Stimulated activated CD4-positive, alpha-beta T cell treated with anti-CD3 and anti-CD28 coated beads, Interleukin-2, amount 100 ng/mL, for 24 hours (primary cell): ENCODE results near the gene ODAD3.
A peak's percentile ranks its signal among the peaks of the same experiment; 100 is the strongest.
"Not testable (repeated sequence)": the region's sequence is repeated elsewhere in the genome, so short reads cannot be mapped to it uniquely, and the experiment has no call there.

ENCODE experiments used
- DNase-seq, 2 donors: peaks; one replicate each; pipeline ENCODE4 v3.0.0-alpha.2; 2020

The ODAD3 gene

DNA sequence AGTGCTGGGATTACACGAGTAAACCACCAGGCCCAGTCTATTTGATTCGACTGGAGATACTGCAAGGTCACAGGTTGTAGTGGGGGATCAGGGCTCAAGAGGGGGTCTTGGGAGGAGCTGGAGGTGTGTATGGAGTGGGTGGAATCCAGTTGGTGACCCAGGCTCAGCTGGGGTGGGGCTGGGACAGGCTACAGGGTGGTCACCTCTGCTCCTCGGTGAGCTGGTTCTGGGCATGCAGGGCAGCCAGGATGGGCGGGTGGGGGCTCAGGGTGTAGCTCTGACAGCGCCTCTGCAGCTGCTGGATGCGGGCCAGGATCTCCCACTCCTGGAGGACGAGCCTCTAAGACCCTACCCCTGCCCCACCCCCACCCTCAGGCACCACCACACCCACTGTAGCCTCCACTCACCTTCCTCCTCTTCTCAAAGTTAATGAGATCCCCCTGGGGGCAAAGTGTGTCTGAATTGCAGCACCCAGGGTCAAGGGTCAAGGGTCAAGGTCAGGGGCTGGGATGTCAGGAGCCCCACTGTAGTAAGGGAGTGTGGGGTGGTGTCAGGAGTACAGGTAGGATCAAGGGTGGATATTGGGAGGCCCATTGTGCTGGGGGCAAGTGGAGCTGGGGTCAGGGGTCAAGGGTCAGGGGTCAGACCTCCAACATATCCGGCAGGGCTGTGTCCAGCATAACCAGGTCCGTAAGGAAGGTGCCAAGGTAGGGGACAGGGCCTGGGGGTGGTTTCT is 32.9 kb downstream of the ODAD3 start:
- DNase-seq: no peak

DNA sequence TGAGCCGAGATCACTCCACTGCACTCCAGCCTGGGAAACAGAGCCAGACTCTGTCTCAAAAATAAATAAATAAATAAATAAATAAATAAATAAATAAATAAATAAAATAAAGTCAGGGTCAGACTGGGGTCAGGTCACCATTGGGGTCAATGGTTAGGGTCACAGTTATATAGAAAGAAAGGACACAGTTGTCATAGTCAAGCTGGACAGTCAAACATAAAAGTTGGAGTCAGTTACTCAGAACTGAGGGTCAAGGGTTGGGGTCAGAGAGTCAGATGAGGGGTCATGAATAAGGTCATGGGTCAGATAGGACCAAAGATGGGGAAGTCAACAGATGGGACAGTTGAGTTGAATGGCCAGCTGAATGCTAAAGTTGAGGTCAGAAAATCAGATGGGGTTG is 34.1 kb downstream of the ODAD3 start:
- no peak for DNase-seq

DNA sequence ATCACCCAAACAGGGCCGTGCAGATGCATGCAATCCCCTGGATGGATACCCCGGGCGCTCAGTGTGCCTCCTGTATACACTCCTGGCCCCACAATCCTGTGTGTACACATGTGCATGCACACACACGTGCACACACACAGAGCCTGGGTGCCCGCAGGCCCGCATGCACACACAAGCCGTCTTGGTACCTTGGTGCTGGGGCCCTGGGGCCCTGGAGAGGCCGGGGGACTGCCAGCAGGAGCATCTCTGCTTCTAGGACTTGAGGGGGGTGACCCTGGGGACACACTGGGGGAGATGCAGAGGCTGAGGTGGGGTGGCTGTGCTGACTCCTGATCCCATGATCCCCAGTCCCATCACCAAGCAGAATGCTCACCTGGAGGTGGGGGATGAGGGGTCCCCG is 35.3 kb downstream of the ODAD3 start:
- no peak for DNase-seq

DNA sequence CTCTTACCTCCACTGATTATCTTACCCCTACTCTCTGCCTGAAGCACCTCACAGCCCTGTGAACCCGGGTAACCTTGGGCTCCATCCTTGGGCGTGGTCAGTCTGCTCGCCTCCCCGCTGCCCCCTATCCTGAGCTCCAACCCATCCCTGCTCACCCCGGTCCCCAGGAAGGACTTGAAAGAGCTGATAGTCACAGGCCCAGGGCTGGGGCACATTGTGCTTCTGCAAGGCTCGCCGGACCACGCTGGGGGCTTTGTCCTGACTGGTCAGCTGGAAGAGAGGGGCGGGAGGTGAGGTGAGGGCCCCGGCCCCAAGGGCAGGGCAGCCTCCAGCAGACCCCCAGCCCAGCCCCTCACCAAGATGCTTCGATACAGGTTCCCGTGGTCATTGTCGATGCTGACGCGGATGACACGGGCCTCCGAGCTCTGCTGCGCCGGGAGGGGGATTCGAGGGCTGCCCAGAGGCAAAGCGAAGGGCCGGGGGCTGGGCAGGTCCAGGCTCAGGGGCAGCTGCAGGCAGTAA is 37.8 kb downstream of the ODAD3 start:
- no peak for DNase-seq

DNA sequence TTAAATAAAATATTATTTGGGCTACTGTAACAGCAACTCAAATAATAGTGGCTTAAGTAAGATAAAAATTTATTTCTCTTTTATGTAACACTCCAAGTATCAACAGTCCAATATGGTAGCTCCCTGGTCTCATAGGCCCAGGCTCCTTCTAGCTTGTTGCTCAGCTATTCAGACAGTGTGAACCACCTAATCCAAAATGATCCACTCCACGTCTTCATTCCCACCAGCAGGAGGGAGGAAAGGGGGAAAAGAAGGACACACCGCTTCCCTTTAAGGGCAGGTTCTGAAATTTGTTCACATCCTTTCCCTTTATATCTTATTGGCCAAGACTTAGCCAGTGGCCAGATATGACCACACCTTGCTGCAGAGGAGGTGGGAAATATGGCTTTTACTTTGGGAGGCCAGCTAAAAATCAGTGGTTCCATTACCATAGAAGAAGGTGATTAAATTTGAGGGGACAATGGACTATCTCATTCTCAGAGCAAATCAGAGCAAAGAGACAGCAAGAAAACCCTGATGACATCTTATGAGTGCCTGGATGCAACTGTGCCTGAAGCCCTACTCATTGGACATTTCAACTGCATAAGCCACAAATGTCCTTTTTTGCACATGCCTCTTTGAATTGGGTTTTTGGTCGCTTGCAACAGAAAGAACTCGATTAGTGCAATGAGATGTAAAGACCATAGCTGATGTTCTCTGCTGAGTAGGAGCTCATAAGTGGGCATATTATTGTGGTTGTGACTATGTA is 43.8 kb downstream of the ODAD3 start:
- no peak for DNase-seq

DNA sequence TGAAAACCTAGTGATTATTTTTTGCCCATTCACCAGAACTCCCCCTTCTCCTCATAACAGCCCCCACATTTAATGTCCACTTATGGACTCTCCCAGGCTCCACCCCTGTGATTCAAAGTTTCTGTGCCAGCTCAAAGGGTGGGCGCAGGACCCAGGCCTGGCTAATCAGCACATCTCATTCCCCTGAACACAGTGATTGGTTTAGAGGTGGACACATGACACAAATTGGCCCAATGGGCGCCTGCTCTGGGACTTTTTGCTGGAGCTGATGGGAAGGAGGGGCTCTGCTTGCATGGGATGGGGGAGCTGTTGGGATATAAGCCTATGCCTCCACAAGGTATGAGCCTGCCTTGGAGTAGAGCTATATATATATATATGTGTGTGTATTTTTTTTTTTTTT is 44.6 kb downstream of the ODAD3 start:
- DNase-seq: no peak

DNA sequence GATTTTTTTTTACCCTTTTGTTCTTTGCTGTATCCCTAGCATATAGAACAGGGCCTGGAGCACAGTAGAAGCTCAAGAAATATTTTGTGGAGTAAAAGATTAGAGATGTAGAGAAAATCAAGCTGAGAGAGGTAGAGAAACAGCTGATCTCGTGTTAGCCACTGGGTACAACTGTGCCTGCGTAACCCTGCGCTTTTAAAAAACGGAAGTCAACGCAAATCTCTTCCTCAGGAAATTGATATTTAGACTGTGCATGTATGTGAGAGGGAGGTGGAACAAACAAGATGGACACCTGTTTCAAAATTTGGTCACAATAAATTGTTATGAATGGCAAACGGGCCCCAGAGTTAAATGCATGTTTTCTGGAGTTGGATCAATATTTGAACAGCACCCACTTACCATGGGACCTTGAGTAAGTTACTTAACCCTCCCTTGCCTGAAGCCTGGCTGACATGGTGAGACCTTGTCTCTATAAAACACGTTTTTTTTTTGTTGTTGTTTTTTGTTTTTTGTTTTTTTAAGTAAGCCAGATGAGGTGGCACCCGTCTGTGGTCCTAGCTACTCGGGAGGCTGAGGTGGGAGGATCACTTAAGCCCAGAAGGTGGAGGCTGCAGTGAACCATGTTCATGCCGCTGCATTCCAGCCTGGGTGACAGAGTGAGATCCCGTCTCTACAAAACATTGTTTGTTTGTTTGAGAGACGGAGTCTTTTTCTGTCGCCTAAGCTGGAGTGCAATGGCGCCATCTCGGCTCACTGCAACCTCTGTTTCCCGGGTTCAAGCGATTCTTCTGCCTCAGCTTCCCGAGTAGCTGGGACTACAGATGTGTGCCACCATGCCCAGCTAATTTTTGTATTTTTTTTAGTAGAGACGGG is 47.5 kb downstream of the ODAD3 start:
- DNase-seq: no peak

DNA sequence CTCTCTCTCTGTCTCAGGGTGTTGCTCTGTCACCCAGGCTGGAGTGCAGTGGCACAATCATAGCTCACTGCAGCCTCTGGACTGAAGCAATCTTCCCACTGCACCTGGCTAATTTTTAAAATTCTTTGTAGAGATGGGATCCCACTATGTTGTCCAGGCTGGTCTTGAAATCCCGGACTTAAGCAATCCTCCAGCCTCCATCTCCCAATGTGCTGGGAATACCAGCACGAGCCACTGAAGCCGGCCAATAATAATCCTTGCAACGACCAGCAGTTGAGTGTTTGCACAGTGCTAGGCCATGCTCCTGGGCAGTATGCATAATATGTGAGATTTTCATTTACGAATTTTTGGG is 50.2 kb downstream of the ODAD3 start:
- DNase-seq: no peak

DNA sequence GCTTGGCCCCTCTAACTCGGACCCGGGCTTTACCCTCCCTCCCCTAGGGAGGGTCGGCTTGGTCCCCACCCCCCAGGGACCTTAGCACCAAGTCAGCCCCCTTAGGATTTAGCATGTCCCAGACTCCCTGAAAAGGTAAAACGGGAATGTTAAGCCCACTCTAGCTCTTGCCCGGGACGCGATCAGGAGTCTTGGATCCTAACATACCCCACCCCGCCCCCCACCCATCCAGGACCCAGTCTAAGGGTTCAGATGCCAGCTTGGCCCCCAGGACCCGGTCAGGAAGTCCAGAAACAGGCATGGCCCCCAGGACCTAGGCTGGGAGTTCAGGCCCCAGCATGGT is 51.2 kb downstream of the ODAD3 start:
- DNase-seq: no peak

DNA sequence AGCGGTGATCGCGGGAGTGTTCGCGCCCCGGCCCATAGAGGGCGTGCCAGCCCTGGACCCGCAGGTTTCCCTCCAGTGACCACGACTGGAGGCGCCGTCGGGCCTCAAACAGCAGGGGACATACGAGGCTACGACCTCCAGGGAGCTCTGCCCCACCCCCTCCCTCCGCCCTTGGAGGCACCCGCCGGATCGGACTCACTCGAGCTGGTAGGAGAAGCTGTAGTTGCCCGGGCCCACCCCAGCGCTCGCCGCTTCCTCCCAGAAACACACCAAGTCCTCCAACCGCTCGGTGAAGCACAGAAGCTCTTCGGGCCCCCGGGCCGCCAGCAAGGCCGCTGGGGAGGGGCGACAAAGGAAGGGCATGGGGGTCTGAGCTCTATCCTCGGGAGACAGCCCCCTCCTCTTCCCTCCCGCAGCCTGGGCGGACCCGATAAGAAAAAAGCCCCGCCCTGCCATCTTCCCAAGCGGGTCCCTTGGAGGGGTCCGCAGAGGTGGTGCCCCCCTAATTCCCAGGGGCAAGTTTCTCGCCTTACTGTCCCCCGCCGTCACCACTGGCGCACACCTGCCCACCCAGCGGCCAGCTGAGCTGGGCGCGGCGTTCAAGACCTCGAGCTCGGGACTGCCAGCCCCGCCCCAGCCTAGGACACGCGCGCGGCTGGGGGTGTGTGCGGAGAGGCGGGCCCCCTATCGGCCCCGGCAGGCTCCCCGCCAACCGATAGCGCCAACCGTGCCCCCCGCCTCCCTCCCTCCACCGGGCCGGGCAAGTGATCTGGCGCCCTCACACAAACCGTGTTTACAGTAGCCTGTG is 51.8 kb downstream of the ODAD3 start:
- DNase-seq: peak; percentile 52 to 65

DNA sequence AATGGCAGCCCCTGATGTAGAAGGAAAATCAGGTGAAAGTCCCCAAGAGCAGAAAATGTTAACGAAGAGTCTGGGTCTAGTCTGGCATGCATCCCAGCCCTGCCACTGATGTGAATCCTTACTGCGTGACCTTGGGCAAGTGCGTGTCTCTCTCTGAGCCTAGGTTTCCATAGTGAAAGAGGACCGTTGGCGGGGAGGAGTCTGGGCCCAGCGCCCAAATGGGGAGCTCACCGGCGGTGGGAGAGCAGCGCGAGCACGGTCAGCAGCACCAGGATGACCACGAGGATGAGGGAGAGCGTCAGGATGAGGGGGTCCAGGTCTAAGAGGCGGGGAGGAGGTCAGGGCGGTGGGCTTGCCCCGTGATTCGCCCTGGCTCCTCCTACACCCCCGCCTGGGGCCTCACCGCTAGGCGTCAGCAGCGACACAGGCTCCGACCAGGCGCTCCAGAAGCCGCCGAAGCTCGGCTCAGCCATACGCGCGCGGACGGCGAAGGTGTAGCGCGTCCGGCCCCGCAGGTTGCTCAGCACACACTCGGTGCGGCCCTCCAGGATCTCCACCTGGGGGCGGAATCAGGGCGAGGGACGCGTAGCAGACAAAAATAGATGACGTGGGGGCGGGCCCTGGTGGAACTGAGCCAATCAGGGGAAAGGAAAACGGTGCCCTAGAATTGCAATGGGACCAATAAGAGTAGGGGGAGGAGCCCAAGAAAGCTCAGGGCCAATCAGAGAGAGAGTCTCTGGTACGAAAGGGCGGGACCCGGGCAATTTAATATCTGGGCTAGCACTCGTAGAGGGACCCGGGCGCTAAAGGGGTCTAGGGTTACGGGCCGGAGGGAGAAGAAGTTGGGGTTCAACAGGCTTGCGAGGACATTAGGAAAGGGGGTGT is 54.0 kb downstream of the ODAD3 start:
- peak; percentile 96 for DNase-seq

DNA sequence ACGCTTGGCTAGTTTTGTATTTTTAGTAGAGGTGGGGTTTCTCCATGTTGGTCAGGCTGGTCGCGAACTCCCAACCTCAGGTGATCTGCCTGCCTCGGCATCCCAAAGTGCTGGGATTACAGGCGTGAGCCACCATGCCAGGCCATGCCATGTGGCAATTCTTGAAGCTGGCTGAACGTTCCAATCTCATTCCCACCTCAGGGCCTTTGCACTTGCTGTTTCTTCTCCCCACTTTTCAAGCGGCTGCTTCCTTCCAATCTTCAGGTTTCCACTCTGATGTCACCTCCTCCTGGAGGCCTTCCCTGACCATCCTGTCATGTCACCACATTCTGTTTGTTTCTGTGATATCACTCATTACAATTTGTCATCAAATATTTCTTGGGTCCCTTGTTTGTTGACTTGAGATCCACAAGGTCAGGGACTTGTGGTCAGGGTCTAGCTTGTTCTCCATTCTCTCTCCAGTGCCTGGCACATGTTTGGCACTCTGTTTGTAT is 55.0 kb downstream of the ODAD3 start:
- DNase-seq: no peak

DNA sequence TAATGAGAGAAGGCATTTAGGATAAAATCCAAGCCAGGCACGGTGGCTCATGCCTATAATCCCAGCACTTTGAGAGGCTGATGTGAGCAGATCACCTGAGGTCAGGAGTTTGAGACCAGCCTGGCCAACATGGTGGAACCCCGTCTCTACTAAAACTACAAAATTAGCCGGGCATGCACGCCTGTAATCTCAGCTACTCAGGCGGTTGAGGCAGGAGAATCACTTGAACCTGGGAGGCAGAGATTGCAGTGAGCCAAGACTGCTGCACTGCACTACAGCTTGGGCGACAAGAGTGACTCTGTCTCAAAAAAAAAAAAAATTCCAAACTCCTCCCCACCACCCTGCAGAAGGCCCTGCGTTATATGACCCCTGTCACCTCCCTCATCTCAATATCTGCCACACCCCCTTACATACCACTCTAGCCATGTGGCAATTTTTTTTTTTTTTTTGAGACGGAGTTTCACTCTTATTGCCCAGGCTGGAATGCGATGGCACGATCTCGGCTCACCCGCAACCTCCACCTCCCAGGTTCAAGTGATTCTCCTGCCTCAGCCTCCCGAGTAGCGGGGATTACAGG is 55.6 kb downstream of the ODAD3 start:
- DNase-seq: not testable (repeated sequence)

DNA sequence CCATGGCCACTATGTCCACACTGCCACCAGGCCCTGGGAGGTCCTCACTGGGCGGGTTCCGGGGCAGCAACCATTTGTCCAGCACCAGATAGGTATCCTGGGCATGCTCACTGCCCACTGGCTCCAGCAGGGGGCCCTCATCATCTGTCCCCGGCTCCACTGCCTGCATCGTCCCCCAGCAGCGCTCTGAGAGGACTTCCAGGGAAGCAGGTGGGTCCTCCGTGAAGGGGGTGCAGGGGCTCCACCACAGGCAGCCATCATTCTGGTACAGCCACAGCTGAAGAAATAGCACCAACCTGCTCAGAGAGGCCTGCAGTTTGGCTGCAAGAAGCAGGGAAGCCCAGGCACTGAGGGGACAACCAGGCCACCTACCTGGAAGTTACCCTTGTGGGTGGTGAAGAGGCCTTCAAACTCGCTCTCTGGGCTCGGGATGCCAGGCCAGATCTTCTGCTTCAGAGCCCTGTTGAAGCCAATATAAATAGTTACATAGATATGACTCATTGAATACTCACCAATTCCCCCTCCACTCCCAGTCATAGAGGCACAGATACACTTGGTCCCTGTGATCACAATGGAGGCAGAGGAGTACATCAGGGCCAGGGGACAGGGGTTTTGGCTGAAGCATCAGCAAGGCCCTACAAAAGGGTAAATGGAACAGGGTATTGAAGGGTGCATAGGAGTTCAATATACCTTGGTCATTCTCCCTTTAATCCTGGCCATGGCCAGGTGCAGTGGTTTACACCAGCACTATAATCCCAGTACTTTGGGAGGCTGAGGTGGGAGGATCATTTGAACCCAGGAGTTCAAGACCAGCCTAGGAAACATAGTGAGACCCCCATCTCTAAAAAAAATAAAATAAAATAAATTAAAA is 56.4 kb downstream of the ODAD3 start:
- no peak for DNase-seq

DNA sequence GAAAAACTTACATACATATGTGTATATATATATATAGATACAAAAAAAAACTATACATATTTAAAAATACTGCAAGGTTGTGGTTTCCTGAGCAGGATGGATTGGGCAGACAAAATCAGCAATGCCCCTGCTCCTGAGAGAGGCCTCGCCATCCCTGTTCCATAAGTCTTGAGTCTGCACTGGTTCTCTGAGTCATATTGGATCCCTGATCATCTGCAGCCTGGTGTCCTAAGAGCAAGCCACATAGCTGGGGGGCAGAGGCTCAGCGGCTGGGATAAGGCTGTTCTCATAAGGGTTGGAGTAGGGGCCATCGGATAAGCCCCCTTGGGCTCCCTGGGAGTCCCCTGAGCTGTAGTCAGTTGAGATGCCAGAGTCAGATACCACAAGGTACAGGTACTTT is 57.2 kb downstream of the ODAD3 start:
- no peak for DNase-seq

DNA sequence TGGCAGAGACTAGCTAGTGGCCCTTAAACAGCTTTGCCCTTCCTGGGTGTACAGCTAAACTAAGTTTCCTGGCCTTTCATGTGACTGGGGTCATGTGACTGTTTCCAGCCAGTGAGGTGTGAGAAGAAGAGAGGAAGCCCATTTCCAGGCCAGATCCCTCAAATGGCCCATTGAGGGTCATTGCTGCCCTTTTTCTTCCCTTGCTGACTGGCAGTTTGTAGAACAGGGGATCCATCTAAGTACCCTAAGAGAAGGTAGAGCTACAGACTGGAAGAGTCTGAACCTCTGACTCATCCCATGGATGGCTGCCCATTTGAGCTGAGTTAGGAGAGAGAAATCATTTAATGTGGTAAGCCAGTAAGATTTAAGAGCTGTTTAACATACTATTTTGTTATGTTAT is 57.7 kb downstream of the ODAD3 start:
- no peak for DNase-seq

DNA sequence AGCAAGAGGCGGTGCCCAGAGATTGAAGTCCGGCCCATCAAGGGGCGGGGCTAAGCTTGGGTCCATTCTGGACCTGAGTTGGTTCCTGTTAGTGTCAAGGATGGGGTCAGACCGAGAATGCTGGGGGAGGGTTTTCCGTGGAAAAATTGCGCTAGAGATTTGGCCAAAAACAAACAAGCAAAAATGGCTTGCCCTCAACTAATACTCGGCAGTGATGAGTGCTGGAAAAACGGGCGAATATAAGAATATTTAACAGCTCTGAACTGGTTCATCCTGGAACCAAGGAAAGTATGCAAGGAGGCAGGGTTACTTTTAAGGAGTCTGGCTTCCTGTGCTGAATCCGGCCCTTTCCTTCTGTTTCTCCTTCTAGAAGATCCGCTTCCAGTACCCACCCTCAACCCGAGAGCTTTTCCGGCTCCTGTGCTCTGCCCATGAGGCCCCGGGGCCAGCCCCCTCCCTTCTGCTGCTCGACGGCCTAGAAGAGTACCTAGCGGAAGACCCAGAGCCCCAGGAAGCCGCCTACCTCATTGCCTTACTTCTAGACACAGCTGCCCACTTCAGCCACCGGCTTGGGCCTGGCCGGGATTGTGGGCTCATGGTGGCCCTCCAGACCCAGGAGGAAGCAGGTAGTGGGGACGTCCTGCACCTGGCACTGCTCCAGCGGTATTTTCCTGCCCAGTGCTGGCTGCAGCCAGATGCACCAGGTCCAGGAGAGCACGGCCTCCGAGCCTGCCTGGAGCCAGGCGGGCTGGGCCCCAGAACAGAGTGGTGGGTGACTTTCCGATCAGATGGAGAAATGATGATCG is 59.6 kb downstream of the ODAD3 start:
- DNase-seq: peak; percentile 68 to 71

DNA sequence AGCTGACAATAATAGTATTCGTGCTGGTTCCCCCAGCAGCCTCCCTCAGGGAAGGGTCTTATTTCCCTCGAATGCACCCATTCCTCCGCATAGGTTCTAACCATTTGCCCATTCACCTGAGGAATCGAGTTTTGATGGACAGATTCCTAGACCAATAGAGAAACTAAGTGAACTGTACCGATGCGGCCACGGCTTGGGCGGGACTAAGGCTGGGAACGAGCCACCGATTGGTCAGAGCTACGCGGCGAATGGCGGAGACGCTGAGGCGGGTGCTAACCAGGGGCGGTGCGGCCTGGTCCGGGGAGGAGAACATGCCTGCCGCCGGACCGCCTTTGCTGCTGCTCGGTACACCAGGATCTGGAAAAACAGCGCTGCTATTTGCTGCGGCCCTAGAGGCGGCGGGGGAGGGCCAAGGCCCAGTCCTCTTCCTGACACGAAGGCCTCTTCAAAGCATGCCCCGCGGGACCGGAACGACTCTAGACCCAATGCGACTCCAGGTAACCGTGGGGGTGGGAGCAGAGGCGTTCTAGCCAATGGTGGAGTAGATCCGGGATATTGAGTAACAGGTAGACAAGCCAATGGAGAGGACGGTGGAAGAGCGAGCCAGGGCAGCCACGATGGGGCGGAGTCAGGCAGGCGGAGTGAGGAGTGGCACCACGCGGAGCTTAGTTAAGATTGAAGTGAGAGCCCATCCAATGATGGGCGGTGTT is 60.3 kb downstream of the ODAD3 start, which contains the start of gene SWSAP1:
SWSAP1 (plus strand) TSS at position 234 of the 710 bp plus-strand sequence; CDS start at position 249, 15 bp downstream.
- peak; percentile 96 to 97 for DNase-seq
